Activated T-cell treated with anti-CD3 and anti-CD28 coated beads for 24 hours (primary cell): ENCODE measurements around the gene ACTN4.
"Not testable (repeated sequence)": the region's sequence is repeated elsewhere in the genome, so short reads cannot be mapped to it uniquely, and the experiment has no call there.

ENCODE experiments used
- DNase-seq: peaks from one replicate; pipeline ENCODE4 v3.0.0-alpha.2; 2020; ENCODE audit warnings: low read depth

ACTN4 gene

DNA sequence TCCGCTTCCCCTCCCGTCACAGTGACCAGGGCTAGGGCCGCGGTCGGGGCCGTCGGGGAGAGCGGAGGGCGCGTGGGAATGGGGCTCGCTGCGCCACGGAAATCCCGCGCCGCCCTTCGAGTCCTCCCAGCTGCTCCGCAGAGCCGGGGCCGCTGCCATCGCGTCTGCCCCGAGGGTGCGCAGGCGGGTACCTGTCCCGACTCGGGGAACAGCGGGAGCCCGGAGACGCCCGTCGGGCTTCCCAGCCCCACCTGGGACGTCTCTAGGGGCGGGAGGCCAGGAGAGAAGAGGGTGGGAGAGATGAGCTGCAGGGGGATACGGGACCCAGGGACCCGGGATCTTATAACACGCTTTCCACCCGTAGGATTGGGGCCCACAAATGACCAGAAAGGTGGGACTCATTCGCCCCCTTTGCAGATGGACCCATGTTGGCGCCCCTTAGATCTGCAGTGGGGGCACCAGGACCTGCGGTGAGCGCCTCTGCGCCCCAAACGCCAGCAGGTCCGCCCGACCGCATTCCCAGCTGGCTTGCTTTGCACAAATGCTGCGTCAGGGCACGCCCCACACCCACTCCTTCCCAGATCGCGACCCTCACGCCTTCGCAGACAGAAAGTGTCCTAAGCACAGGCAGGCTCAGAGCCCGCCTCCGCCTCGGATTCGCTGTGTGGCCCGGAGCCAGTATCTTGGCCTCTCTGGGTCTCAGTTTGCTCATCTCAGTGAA lies 122.9 kb downstream of the ACTN4 start:
- not testable (repeated sequence) for DNase-seq

- not testable (repeated sequence) for DNase-seq
Observed at GRCh38 chr19:38770949-38771275, 123.5 kb downstream of the ACTN4 start.

GRCh38 chr19:38771569-38771968 lies 124.1 kb downstream of the ACTN4 start:
- not testable (repeated sequence) for DNase-seq

DNA sequence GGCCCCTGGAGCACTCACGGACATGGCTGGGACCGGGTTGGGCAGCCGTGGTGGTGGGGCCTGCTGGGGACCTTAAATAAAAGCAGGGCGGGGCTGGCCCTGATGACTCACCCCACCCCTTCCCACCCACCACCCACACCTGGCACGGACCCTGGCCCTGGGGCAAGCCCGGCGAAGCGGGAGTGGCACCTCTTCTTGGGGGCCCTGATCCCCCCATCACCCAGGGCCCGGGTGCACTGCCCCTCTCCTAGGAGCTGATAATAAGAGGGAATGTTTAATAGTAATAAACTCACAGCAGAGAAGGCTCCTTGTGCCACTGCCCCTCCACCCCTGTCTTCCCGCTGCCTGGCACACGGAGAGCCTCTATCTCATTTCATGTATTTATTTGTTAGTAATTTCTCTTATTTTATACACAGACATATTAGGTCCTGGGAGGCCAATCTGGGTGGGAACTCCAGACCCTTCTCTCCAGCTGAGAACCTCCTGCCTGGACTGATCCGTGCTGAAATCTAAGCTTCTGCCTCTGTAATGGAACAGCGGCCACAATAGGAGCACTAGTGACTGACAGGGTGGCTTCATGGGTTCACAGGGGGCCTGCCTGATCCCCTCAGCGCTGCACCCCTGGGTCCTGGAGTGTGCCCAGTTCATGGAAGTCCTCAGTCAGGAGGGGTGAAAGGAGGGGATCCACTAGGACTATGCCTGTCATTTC lies 126.2 kb downstream of the ACTN4 start, which contains the start of gene LGALS7:
Gene LGALS7, minus strand, starts transcription at position 49 of the 709 bp plus-strand sequence. Its CDS starts 25 bp downstream, at position 24.
- DNase-seq: no peak

DNA sequence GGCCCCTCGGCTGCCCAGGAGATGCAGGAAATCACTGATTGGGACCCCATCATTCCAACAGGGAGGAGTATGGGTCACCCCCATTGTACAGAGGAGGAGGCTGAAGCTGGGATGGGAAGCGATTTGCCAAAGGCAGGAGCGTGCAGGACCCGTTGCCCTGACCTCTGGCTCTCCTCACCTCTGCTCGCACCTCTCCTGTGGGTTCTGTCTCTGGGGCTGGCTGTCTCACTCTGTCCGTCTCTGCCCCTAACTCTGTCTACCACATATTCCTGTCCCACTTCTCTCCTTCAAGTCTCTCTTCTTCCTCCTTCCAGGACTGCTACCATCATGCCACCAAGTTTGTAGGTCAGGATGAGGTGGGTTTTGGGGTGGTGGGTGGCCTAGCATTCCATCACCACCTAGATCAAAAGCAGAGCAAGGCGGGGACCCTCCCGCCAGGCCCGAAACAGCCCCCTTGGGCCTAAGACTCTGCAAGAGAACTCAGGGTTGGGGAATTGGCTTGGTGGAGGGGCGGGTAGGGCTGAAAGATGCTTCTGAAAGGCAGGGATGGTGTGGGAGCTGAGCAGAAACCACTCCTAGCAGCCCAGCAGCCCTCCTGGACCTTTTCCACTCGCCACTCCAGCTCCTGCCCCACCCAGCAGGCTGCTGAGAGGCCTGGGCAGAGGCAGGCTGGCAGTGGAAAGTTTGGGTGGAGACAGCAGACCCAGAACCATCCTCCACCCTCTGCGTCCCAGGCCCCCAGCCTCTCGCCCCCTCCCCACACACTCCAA lies 126.9 kb downstream of the ACTN4 start:
- no peak for DNase-seq

DNA sequence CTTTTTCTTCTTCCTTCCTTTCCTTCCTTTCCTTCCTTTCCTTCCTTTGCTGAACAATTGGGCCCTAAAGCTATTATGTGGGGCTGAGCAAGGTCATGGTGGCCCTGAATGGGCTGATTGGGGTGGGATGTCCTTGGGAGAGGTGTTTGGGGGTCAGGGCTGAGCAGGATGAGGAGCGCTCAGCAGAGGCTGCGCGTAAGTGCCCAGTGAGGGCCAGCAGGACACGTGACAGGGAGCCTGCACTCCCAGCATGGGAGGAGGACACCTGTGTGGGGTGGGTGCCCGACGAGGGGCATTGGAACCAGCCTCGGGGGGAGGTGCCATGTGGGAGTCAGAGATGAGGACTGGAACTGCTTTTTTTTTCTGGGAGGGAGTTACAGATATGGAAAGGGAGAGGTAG lies 131.3 kb downstream of the ACTN4 start:
- DNase-seq: no peak

DNA sequence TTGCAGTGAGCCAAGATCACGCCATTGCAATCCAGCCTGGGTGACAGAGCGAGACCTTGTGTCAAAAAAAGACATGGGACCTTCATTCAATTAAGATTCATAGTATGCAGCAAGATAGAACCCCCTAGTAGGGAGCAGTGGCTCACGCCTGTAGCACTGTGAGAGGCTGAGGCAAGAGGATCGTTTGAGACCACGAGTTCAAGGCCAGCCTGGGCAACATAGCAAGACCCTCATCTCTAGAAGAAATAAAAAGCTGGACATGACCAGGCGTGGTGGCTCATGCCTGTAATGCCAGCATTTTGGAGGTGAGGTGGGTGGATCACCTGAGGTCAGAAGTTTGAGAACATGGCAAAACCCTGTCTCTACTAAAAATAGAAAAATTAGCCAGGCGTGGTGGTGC lies 133.0 kb downstream of the ACTN4 start:
- DNase-seq: no peak

DNA sequence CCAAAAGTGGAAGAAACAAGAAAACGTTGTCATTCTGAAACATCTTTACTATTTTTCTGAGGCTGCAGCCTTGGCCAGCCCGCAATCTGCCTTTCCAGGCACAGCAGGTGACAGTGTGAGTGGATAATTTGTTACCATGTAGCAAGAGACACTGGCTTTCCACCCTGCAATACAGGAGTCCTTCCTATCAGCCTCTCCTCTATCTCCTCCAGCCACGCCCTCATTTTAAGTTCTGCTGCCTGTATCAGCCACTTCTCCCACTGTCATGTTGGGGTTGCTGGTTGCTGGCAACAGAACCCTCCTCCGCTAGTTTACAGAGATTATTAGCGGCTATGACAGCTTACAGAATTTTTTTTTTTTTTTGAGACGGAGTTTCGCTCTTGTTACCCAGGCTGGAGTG lies 133.6 kb downstream of the ACTN4 start:
- no peak for DNase-seq
